Measurements from ENCODE around the gene ELF5.

The ELF5 gene

GRCh38 chr11:34439610-34440198, 73.9 kb downstream of the ELF5 start:
- in situ Hi-C loops (cut with HindIII; ENCODE audit: low pct_ligation_motif_present, low pct_unique_long_range_greater_than_20kb, low sequenced_read_pairs) = no loop called here
- peak; percentile 19 for DNase-seq

GRCh38 chr11:34438529-34439507, 74.8 kb downstream of the ELF5 start, which contains the start of gene CAT:
Gene CAT (plus strand): TSS chr11:34438934. CDS start chr11:34439014, 80 bp downstream.
- in situ Hi-C loops (cut with HindIII; ENCODE audit: low pct_ligation_motif_present, low pct_unique_long_range_greater_than_20kb, low sequenced_read_pairs) = no loop called here
- DNase-seq = peak; percentile 96

GRCh38 chr11:34437224-34438125, 76.1 kb downstream of the ELF5 start:
- no peak for DNase-seq
- in situ Hi-C loops (cut with HindIII; ENCODE audit: low pct_ligation_motif_present, low pct_unique_long_range_greater_than_20kb, low sequenced_read_pairs) = no loop called here

- DNase-seq = no peak
- in situ Hi-C loops (cut with HindIII; ENCODE audit: low pct_ligation_motif_present, low pct_unique_long_range_greater_than_20kb, low sequenced_read_pairs) = no loop called here
These were observed 79.7 kb downstream of the ELF5 start for GRCh38 chr11:34433899-34434298.

GRCh38 chr11:34432822-34433221, 80.8 kb downstream of the ELF5 start:
- no peak for DNase-seq
- in situ Hi-C loops (cut with HindIII; ENCODE audit: low pct_ligation_motif_present, low pct_unique_long_range_greater_than_20kb, low sequenced_read_pairs) = no loop called here

- DNase-seq = no peak
- in situ Hi-C loops (cut with HindIII; ENCODE audit: low pct_ligation_motif_present, low pct_unique_long_range_greater_than_20kb, low sequenced_read_pairs) = no loop called here
These were observed 81.6 kb downstream of the ELF5 start for GRCh38 chr11:34431979-34432378.

All from ACHN (cell line).